Lung (tissue), 12 donors: ENCODE measurements around the gene SPAG9. TPM values are rescaled to one million over a fixed set of nuclear protein-coding genes. Genes with fewer than 3 reads are reported as not detected.

ENCODE experiments used
- ATAC-seq: fragments of 200-7000 bp; cut with Tn5 transposase; one replicate; pipeline ENCODE4 v1.9.1; 2020; ENCODE audit warnings: moderate number of reproducible peaks; ENCODE audit not compliant: insufficient read depth, low FRiP score
- DNase-seq, 3 donors: peaks; one replicate each; pipeline ENCODE4 v3.0.0-alpha.2; 2013 to 2017
- H3K27ac ChIP-seq, 2 donors: one replicate each; pipeline ENCODE4 v1.5.1; 2013; ENCODE audit warnings: mild to moderate bottlenecking in 2 of 2, moderate library complexity in 2 of 2, control low read depth in 1 of 2, inconsistent platforms in 1 of 2, low read depth in 1 of 2, low read length in 1 of 2
- H3K27me3 ChIP-seq, 3 donors: one replicate each; pipeline ENCODE4 v1.5.1; 2013; ENCODE audit warnings: low read length in 2 of 3; ENCODE audit not compliant: control insufficient read depth in 3 of 3, insufficient read depth in 3 of 3
- H3K36me3 ChIP-seq, 4 donors: one replicate each; pipeline ENCODE4 v1.5.1; 2013; ENCODE audit warnings: low read length in 4 of 4, mild to moderate bottlenecking in 1 of 4, moderate library complexity in 1 of 4; ENCODE audit not compliant: control insufficient read depth in 4 of 4, insufficient read depth in 4 of 4
- H3K4me1 ChIP-seq, 5 donors: one replicate each; pipeline ENCODE4 v1.5.1; 2013; ENCODE audit warnings: low read length in 5 of 5, mild to moderate bottlenecking in 2 of 5, moderate library complexity in 1 of 5; ENCODE audit not compliant: control insufficient read depth in 5 of 5, insufficient read depth in 5 of 5
- H3K4me3 ChIP-seq: one replicate; pipeline ENCODE4 v1.5.1; 2013; ENCODE audit warnings: mild to moderate bottlenecking, control low read depth, moderate library complexity
- H3K9ac ChIP-seq, 2 donors: one replicate each; pipeline ENCODE4 v1.5.1; 2013; ENCODE audit warnings: low read length in 2 of 2, control low read depth in 1 of 2; ENCODE audit not compliant: insufficient read depth in 1 of 2
- H3K9me3 ChIP-seq, 4 donors: one replicate each; pipeline ENCODE4 v1.5.1; 2013; ENCODE audit warnings: low read length in 3 of 4, mild to moderate bottlenecking in 1 of 4, moderate library complexity in 1 of 4; ENCODE audit not compliant: control insufficient read depth in 4 of 4, insufficient read depth in 3 of 4
- WGBS, 2 donors: extraction: QIAGEN DNeasy Blood & Tissue Kit; methylation state at CpG; one replicate each; pipeline ENCODE4 v1.1.7; 2013; 5-methylcytosine and 5-hydroxymethylcytosine counted together
- polyA plus RNA-seq, 2 donors: library from polyadenylated mRNA; stranded (reverse); fragments of 200-250 nt; gene quantifications; one replicate each; pipeline ENCODE4 v1.2.1, GENCODE V29; 2013
- total RNA-seq, 2 donors: library from RNA; depleted of rRNA in 1 of 2; stranded (reverse); fragments of >200 nt in 1 of 2; gene quantifications; one replicate each; pipeline ENCODE4 v1.2.1, GENCODE V29; 2014 to 2021
- TF ChIP-seq, protein P1 (sequence below): IDR thresholded peaks from 2 replicates; pipeline ENCODE4 v1.5.1; 2012; ENCODE audit warnings: mild to moderate bottlenecking; ENCODE audit errors: control extremely low read depth, extremely low read depth
- donor health status: control.
- donor health status: control.
- donor health status: Bipolar disorder and iron deficiency.
- donor health status: healthy.
- donor health status: DM: yes; HTN: yes; CAD: no.

The SPAG9 gene
- total and polyA plus RNA-seq, 4 donors, result 37.2 to 174 (median 75.2) TPM

- ATAC-seq (no peak), DNase-seq (no peak)
- 77 to 83% methylated on average over 3 of the region's 3 CpGs for WGBS, 2 donors
- Histone ChIP-seq H3K4me1 (peaks cover 0 to 14% (median 4%) of the 10 kb centered on the region in 5 donors), H3K27me3 (no peaks in the 10 kb centered on the region), H3K36me3 (peaks cover 0 to 4% (median 0%) of the 10 kb centered on the region in 4 donors), H3K27ac (no peak overlapping the region), H3K4me3 (no peak overlapping the region), H3K9me3 (no peaks in the 10 kb centered on the region), H3K9ac (peak overlapping the region in 1 of 2 donors; percentile 53)
- TF ChIP-seq, protein P1, sequence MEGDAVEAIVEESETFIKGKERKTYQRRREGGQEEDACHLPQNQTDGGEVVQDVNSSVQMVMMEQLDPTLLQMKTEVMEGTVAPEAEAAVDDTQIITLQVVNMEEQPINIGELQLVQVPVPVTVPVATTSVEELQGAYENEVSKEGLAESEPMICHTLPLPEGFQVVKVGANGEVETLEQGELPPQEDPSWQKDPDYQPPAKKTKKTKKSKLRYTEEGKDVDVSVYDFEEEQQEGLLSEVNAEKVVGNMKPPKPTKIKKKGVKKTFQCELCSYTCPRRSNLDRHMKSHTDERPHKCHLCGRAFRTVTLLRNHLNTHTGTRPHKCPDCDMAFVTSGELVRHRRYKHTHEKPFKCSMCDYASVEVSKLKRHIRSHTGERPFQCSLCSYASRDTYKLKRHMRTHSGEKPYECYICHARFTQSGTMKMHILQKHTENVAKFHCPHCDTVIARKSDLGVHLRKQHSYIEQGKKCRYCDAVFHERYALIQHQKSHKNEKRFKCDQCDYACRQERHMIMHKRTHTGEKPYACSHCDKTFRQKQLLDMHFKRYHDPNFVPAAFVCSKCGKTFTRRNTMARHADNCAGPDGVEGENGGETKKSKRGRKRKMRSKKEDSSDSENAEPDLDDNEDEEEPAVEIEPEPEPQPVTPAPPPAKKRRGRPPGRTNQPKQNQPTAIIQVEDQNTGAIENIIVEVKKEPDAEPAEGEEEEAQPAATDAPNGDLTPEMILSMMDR, result no peak
These were observed 63.1 kb downstream of the SPAG9 start for GRCh38 chr17:51057534-51057933.

- ATAC-seq, result peak; percentile 34
- peak overlapping the region in 1 of 2 donors; percentile 60 for H3K9ac ChIP-seq
These were observed 63.7 kb downstream of the SPAG9 start for GRCh38 chr17:51056813-51057510.

DNA sequence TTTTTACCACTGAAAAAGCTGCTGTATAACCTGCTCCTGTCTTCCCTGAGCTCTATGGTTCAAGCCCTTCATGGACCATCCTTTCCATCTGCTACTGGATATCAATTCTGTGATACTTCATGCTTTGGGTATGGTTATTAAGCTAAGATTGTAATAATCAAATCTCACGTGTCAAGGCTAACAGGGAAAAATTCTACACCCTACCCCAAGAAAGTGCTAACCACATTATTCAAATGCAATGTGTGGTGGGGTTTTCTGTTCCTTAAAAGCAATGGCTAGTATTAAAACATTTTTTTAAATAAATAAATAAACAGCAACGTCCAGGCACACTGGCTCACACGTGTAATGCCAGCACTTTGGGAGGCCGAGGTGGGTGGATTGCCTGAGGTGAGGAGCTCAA is 65.9 kb downstream of the SPAG9 start:
- Histone ChIP-seq H3K36me3 (peaks cover 0 to 4% (median 1%) of the 10 kb centered on the region in 4 donors), H3K9me3 (no peaks in the 10 kb centered on the region), H3K27me3 (no peaks in the 10 kb centered on the region), H3K27ac (no peak overlapping the region), H3K4me3 (no peak overlapping the region), H3K4me1 (peaks cover 0 to 14% (median 4%) of the 10 kb centered on the region in 5 donors), H3K9ac (no peak overlapping the region)
- ATAC-seq (no peak), DNase-seq (no peak)
- WGBS, 2 donors, result 96 to 98% methylated on average over 4 of the region's 4 CpGs
- TF ChIP-seq, protein P1, result no peak

More at GRCh38 chr17:51056813-51057510, 63.7 kb downstream of the SPAG9 start:
- Histone ChIP-seq H3K4me3 (no peak overlapping the region), H3K27me3 (no peaks in the 10 kb centered on the region), H3K4me1 (peaks cover 0 to 14% (median 4%) of the 10 kb centered on the region in 5 donors), H3K27ac (peak overlapping the region in 1 of 2 donors; percentile 66), H3K36me3 (peaks cover 0 to 4% (median 1%) of the 10 kb centered on the region in 4 donors), H3K9me3 (no peaks in the 10 kb centered on the region)
- WGBS, 2 donors, result 50 to 53% methylated on average over 1 of the region's 1 CpG
- TF ChIP-seq, protein P1, result peak; percentile 21
- DNase-seq, result peak; percentile 39 to 78 (median 75)
